Hepatocyte (in vitro differentiated cells): Measurements from ENCODE around the gene CRAMP1.

Source experiments
- EZH2 ChIP-seq: fragments of 200-600 bp; sonication (generic); IDR thresholded peaks from 2 replicates; pipeline ENCODE4 v1.6.1; 2016; ENCODE audit warnings: antibody characterized with exemption, mild to moderate bottlenecking, borderline replicate concordance
- EZH2phosphoT487 ChIP-seq: fragments of 200-600 bp; sonication (generic); IDR thresholded peaks from one replicate; pipeline ENCODE4 v1.6.1; 2018; ENCODE audit warnings: antibody characterized with exemption, mild to moderate bottlenecking, low read depth, moderate library complexity; ENCODE audit not compliant: unreplicated experiment, severe bottlenecking
- TF ChIP-seq, protein P1 (sequence below): fragments of 200-600 bp; sonication (generic); IDR thresholded peaks from 2 replicates; pipeline ENCODE4 v1.5.1; 2016; ENCODE audit warnings: antibody characterized with exemption, mild to moderate bottlenecking; ENCODE audit not compliant: poor library complexity

DNA sequence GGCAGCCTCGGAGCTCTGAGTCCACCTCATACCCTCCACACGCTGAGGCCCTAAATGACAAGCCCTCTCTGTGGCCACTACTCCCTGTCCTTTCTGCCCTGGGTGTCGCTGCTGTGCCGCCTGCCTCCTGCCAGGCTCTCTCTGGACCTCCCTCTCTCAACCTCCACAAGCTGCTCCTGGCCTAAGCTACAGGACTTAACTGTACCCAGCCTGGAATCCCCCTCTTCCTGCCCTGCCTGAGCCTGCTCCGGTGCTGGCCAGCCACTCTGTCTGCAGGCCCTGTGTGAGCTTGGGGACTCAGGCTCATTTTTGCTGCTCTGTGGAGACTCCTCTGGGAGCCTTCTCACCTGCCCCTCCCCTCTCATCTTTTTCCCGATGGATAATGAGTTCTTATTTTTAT, 21.8 kb upstream of the CRAMP1 start:
- no peak for TF ChIP-seq EZH2
- TF ChIP-seq, protein P1, sequence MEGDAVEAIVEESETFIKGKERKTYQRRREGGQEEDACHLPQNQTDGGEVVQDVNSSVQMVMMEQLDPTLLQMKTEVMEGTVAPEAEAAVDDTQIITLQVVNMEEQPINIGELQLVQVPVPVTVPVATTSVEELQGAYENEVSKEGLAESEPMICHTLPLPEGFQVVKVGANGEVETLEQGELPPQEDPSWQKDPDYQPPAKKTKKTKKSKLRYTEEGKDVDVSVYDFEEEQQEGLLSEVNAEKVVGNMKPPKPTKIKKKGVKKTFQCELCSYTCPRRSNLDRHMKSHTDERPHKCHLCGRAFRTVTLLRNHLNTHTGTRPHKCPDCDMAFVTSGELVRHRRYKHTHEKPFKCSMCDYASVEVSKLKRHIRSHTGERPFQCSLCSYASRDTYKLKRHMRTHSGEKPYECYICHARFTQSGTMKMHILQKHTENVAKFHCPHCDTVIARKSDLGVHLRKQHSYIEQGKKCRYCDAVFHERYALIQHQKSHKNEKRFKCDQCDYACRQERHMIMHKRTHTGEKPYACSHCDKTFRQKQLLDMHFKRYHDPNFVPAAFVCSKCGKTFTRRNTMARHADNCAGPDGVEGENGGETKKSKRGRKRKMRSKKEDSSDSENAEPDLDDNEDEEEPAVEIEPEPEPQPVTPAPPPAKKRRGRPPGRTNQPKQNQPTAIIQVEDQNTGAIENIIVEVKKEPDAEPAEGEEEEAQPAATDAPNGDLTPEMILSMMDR, result no peak
- TF ChIP-seq EZH2phosphoT487, result no peak
